Measurements from ENCODE around the gene SV2C. TPM values are rescaled to one million over a fixed set of nuclear protein-coding genes. Genes with fewer than 3 reads are reported as not detected.
"Not testable (repeated sequence)": the region's sequence is repeated elsewhere in the genome, so short reads cannot be mapped to it uniquely, and the experiment has no call there.

SV2C gene
- total and polyA plus RNA-seq, 11 donors, result 0.12 to 0.29 (median 0.20) TPM; not detected in 5

GRCh38 chr5:76086095-76086494 is 2.9 kb downstream of the SV2C start:
- ATAC-seq (no peak), DNase-seq (no peak)
- Histone ChIP-seq H3K27me3 (peaks cover 11 to 78% (median 45%) of the 10 kb centered on the region in 9 donors), H3K36me3 (no peaks in the 10 kb centered on the region), H3K4me3 (no peak overlapping the region), H3K4me1 (peaks cover 0 to 32% (median 9%) of the 10 kb centered on the region in 12 donors), H3K27ac (no peak overlapping the region), H3K9me3 (no peaks in the 10 kb centered on the region)
- TF ChIP-seq POLR2A (IDR thresholded peaks at IDR 0.05) (no peak), CTCF (IDR thresholded peaks at IDR 0.05) (no peak)
- WGBS, 4 donors, result 46 to 65% (median 52%) methylated on average over 4 of the region's 4 CpGs
- intact Hi-C loops (cut with DNase I), result no loop called here

- intact Hi-C loops (cut with DNase I), result not testable (repeated sequence)
Observed at GRCh38 chr5:76089156-76089555, 6.0 kb downstream of the SV2C start.

GRCh38 chr5:76091351-76091750 is 8.2 kb downstream of the SV2C start:
- peaks cover 0 to 11% (median 0%) of the 10 kb centered on the region in 12 donors for H3K9me3 ChIP-seq
- ATAC-seq, result no peak
- DNase-seq, result no peak
- no peaks in the 10 kb centered on the region for H3K4me1 ChIP-seq
- intact Hi-C loops (cut with DNase I), result no loop called here
- H3K27ac ChIP-seq, result no peak overlapping the region
- H3K36me3 ChIP-seq, result no peaks in the 10 kb centered on the region
- WGBS, 4 donors, result 48 to 71% (median 61%) methylated on average over 1 of the region's 1 CpG
- H3K27me3 ChIP-seq, result peaks cover 0 to 30% (median 5%) of the 10 kb centered on the region in 9 donors
- TF ChIP-seq CTCF (IDR thresholded peaks at IDR 0.05), result no peak
- TF ChIP-seq POLR2A (IDR thresholded peaks at IDR 0.05), result no peak
- no peak overlapping the region for H3K4me3 ChIP-seq

More at GRCh38 chr5:76089156-76089555, 6.0 kb downstream of the SV2C start:
- H3K27me3 ChIP-seq, result peaks cover 0 to 52% (median 19%) of the 10 kb centered on the region in 9 donors
- not testable (repeated sequence) for ATAC-seq, H3K36me3 ChIP-seq, DNase-seq, H3K4me3 ChIP-seq, H3K4me1 ChIP-seq, H3K9me3 ChIP-seq, H3K27ac ChIP-seq
- 81 to 93% (median 88%) methylated on average over 2 of the region's 2 CpGs for WGBS, 4 donors

GRCh38 chr5:76099286-76099702 is 16.1 kb downstream of the SV2C start:
- H3K36me3 ChIP-seq, result no peaks in the 10 kb centered on the region
- no peaks in the 10 kb centered on the region for H3K4me1 ChIP-seq
- intact Hi-C loops (cut with DNase I), result no loop called here
- ATAC-seq (no peak), DNase-seq (no peak)
- TF ChIP-seq POLR2A (IDR thresholded peaks at IDR 0.05) (no peak), CTCF (IDR thresholded peaks at IDR 0.05) (no peak)
- H3K9me3 ChIP-seq, result peaks cover 0 to 10% (median 0%) of the 10 kb centered on the region in 12 donors
- no peak overlapping the region for H3K27ac ChIP-seq
- peaks cover 0 to 4% (median 0%) of the 10 kb centered on the region in 9 donors for H3K27me3 ChIP-seq
- WGBS, 4 donors, result 29 to 61% (median 38%) methylated on average over 2 of the region's 2 CpGs
- no peak overlapping the region for H3K4me3 ChIP-seq

- 79 to 86% (median 82%) methylated on average over 1 of the region's 1 CpG for WGBS, 4 donors
- ATAC-seq (no peak), DNase-seq (no peak)
- intact Hi-C loops (cut with DNase I), result no loop called here
- Histone ChIP-seq H3K36me3 (no peaks in the 10 kb centered on the region), H3K27me3 (peaks cover 0 to 4% (median 0%) of the 10 kb centered on the region in 9 donors), H3K4me1 (no peaks in the 10 kb centered on the region), H3K4me3 (no peak overlapping the region), H3K9me3 (peaks cover 0 to 7% (median 0%) of the 10 kb centered on the region in 12 donors), H3K27ac (no peak overlapping the region)
- TF ChIP-seq CTCF (IDR thresholded peaks at IDR 0.05), result no peak
- TF ChIP-seq POLR2A (IDR thresholded peaks at IDR 0.05), result no peak
Observed at GRCh38 chr5:76099756-76100155, 16.6 kb downstream of the SV2C start.

Data from heart left ventricle (tissue), 16 donors.